Prostate gland (tissue), 2 donors: ENCODE measurements around the gene PARP1. TPM values are rescaled to one million over a fixed set of nuclear protein-coding genes. Genes with fewer than 3 reads are reported as not detected.
"Not testable (repeated sequence)": the region's sequence is repeated elsewhere in the genome, so short reads cannot be mapped to it uniquely, and the experiment has no call there.

ENCODE experiments used
- DNase-seq: peaks from one replicate; pipeline ENCODE4 v3.0.0-alpha.2; 2019; ENCODE audit warnings: low spot score
- H3K27ac ChIP-seq, 2 donors: fragments of 200-600 bp; sonication (generic); 2 replicates each; pipeline ENCODE4 v1.5.1; 2017 to 2019
- H3K27me3 ChIP-seq: fragments of 200-600 bp; sonication (generic); replicated peaks from 2 replicates; pipeline ENCODE4 v1.5.1; 2019; ENCODE audit not compliant: insufficient read depth
- H3K36me3 ChIP-seq, 2 donors: fragments of 200-600 bp; sonication (generic); 1 replicate in 1 of 2; 2 replicates in 1 of 2; pipeline versions ENCODE4 v1.5.1 to v1.8.1; 2017 to 2019
- H3K4me1 ChIP-seq: fragments of 200-600 bp; sonication (generic); replicated peaks from 2 replicates; pipeline ENCODE4 v1.5.1; 2019
- H3K4me3 ChIP-seq, 2 donors: fragments of 200-600 bp; sonication (generic); 2 replicates each; pipeline ENCODE4 v1.5.1; 2017 to 2019
- H3K9me3 ChIP-seq: fragments of 200-600 bp; sonication (generic); 2 replicates; pipeline ENCODE4 v1.5.1; 2017
- CTCF ChIP-seq, 4 experiments: fragments of 200-600 bp in 2 of 4; fragments of 450-650 bp in 2 of 4; sonication (generic) in 2 of 4; IDR thresholded peaks; 1 replicate in 3 of 4; 2 replicates in 1 of 4; pipeline ENCODE4 v1.5.1; 2016 to 2019; ENCODE audit warnings: antibody characterized with exemption in 4 of 4, mild to moderate bottlenecking in 2 of 4, moderate library complexity in 2 of 4
- POLR2A ChIP-seq: fragments of 450-650 bp; IDR thresholded peaks from one replicate; pipeline ENCODE4 v1.6.1; 2016; ENCODE audit warnings: antibody characterized with exemption, mild to moderate bottlenecking
- POLR2AphosphoS5 ChIP-seq: sonication (generic); formaldehyde crosslinking; IDR thresholded peaks from one replicate; pipeline ENCODE4 v1.6.1; 2017; ENCODE audit warnings: antibody characterized with exemption
- whole genome bisulfite sequencing: methylation state at CpG from one replicate; pipeline ENCODE4 v1.1.5; 2018; 5-methylcytosine and 5-hydroxymethylcytosine counted together
- intact Hi-C: fragments of 100-400 bp; cut with DNase I; formaldehyde crosslinking; loops from one replicate; pipeline ENCODE4 v1.14.2; 2022
- total RNA-seq, 2 donors: library from RNA; depleted of rRNA; stranded (reverse); fragments of >200 nt; gene quantifications; one replicate each; pipeline ENCODE4 v1.1.0, GENCODE V29; 2016

Gene PARP1
- total RNA-seq, 2 donors from 2014 or later: 197 to 212 TPM

- no peak for DNase-seq
- H3K4me3 ChIP-seq: no peak overlapping the region
- intact Hi-C loops: no loop called here
- no peaks in the 10 kb centered on the region for H3K9me3 ChIP-seq
- WGBS: 80% methylated on average over 2 of the region's 2 CpGs
- no peaks in the 10 kb centered on the region for H3K4me1 ChIP-seq
- TF ChIP-seq CTCF (IDR thresholded peaks at IDR 0.05) (no peak), POLR2A (no peak), POLR2AphosphoS5 (no peak)
- no peaks in the 10 kb centered on the region for H3K27me3 ChIP-seq
- H3K27ac ChIP-seq: no peak overlapping the region
- H3K36me3 ChIP-seq: no peaks in the 10 kb centered on the region
Measured at GRCh38 chr1:226438007-226438406, 30.1 kb upstream of the PARP1 start.

- Histone ChIP-seq H3K27ac (no peak overlapping the region), H3K4me3 (no peak overlapping the region), H3K4me1 (no peaks in the 10 kb centered on the region), H3K9me3 (no peaks in the 10 kb centered on the region), H3K27me3 (no peaks in the 10 kb centered on the region), H3K36me3 (no peaks in the 10 kb centered on the region)
- intact Hi-C loops: no loop called here
- WGBS: 22% methylated on average over 8 of the region's 8 CpGs
- no peak for DNase-seq
- no peak for TF ChIP-seq CTCF (IDR thresholded peaks at IDR 0.05)
- TF ChIP-seq POLR2AphosphoS5: no peak
- no peak for TF ChIP-seq POLR2A
Measured at GRCh38 chr1:226436855-226437491, 29.1 kb upstream of the PARP1 start.

GRCh38 chr1:226436472-226436854 lies 28.6 kb upstream of the PARP1 start:
- no peaks in the 10 kb centered on the region for H3K27me3 ChIP-seq
- no peak for TF ChIP-seq POLR2AphosphoS5
- no peak for TF ChIP-seq POLR2A
- no peak for TF ChIP-seq CTCF (IDR thresholded peaks at IDR 0.05)
- no peak overlapping the region for H3K4me3 ChIP-seq
- intact Hi-C loops: no loop called here
- no peak overlapping the region for H3K27ac ChIP-seq
- H3K36me3 ChIP-seq: no peaks in the 10 kb centered on the region
- H3K9me3 ChIP-seq: no peaks in the 10 kb centered on the region
- no peaks in the 10 kb centered on the region for H3K4me1 ChIP-seq
- no peak for DNase-seq
- WGBS: 62% methylated on average over 3 of the region's 3 CpGs

- intact Hi-C loops: no loop called here
- no peak for DNase-seq
- 69% methylated on average over 6 of the region's 6 CpGs for WGBS
- Histone ChIP-seq H3K9me3 (no peaks in the 10 kb centered on the region), H3K4me3 (no peak overlapping the region), H3K27me3 (no peaks in the 10 kb centered on the region), H3K27ac (no peak overlapping the region), H3K4me1 (no peaks in the 10 kb centered on the region), H3K36me3 (no peaks in the 10 kb centered on the region)
- no peak for TF ChIP-seq POLR2A
- no peak for TF ChIP-seq CTCF (IDR thresholded peaks at IDR 0.05)
- no peak for TF ChIP-seq POLR2AphosphoS5
Measured at GRCh38 chr1:226433341-226433720, 25.4 kb upstream of the PARP1 start.

GRCh38 chr1:226432586-226433340 lies 24.9 kb upstream of the PARP1 start:
- Histone ChIP-seq H3K27ac (no peak overlapping the region), H3K9me3 (no peaks in the 10 kb centered on the region), H3K36me3 (no peaks in the 10 kb centered on the region), H3K4me3 (no peak overlapping the region), H3K27me3 (no peaks in the 10 kb centered on the region), H3K4me1 (no peaks in the 10 kb centered on the region)
- intact Hi-C loops: no loop called here
- TF ChIP-seq CTCF (IDR thresholded peaks at IDR 0.05) (no peak), POLR2AphosphoS5 (no peak)
- WGBS: 80% methylated on average over 13 of the region's 13 CpGs
- no peak for DNase-seq

DNA sequence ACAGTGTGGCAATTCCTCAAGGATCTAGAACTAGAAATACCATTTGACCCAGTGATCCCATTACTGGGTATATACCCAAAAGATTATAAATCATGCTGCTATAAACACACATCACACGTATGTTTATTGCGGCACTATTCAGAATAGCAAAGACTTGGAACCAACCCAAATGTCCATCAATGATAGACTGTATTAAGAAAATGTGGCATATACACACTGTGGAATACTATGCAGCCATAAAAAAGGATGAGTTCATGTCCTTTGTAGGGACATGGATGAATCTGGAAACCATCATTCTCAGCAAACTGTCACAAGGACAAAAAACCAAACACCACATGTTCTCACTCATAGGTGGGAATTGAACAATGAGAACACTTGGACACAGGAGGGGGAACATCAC lies 24.0 kb upstream of the PARP1 start:
- H3K27ac ChIP-seq, intact Hi-C loops, DNase-seq, H3K36me3 ChIP-seq, H3K9me3 ChIP-seq, H3K27me3 ChIP-seq, H3K4me1 ChIP-seq, H3K4me3 ChIP-seq: not testable (repeated sequence)
- 84% methylated on average over 2 of the region's 2 CpGs for WGBS
